ENCODE data around the gene FIGNL1. TPM values are rescaled to one million over a fixed set of nuclear protein-coding genes. Genes with fewer than 3 reads are reported as not detected.

The FIGNL1 gene
- total RNA-seq, 1 experiment from 2014 or later = 28.1 TPM

GRCh38 chr7:50405221-50405620, 44.9 kb downstream of the FIGNL1 start:
- Histone ChIP-seq H3K27me3 (ENCODE audit: insufficient read depth, low read length) (peaks cover 52% of the 10 kb centered on the region), H3K27ac (ENCODE audit: low read depth, low read length) (no peak overlapping the region), H3K4me2 (ENCODE audit: low read length) (no peak overlapping the region), H3K9me2 (ENCODE audit: insufficient read depth) (no peaks in the 10 kb centered on the region), H4K20me1 (ENCODE audit: insufficient read depth) (no peaks in the 10 kb centered on the region), H3K9me3 (ENCODE audit: control insufficient read depth in 1 of 2, insufficient read depth in 1 of 2, low read depth in 1 of 2, low read length in 2 of 2) (no peaks in the 10 kb centered on the region), H3K9ac (ENCODE audit: low read length) (no peak overlapping the region), H3K4me3 (replicated peaks in 1 of 2; ENCODE audit: low read depth in 1 of 2, low read length in 2 of 2) (no peak overlapping the region), H3K36me3 (ENCODE audit: control insufficient read depth in 1 of 2, insufficient read depth in 2 of 2, low read length in 2 of 2) (no peaks in the 10 kb centered on the region), H2AFZ (ENCODE audit: low read depth, low read length, poor library complexity, severe bottlenecking) (no peak overlapping the region), H3K79me2 (ENCODE audit: insufficient read depth, low read length) (no peaks in the 10 kb centered on the region), H3K4me1 (ENCODE audit: control insufficient read depth in 1 of 2, insufficient read depth in 2 of 2, low read length in 2 of 2) (no peaks in the 10 kb centered on the region)
- ATAC-seq = no peak
- RAD21 ChIA-PET (ENCODE audit: low non-redundant PET in 1 of 2, low total read pairs in 2 of 2, uncharacterized antibody in 2 of 2, unreplicated experiment in 2 of 2) = no interaction called here
- CTCF ChIA-PET = no interaction called here
- DNase-seq (ENCODE audit: low read depth, low spot score) = no peak
- no TSS peak for BruUV-seq (replicated peaks)
- POLR2A ChIA-PET = no interaction called here
- TF ChIP-seq ELF1 (IDR thresholded peaks at IDR 0.05; ENCODE audit: borderline replicate concordance, low read depth) = no peak
- TF ChIP-seq REST (IDR thresholded peaks at IDR 0.05; ENCODE audit: low read depth) = no peak
- no peak for TF ChIP-seq CTCF (IDR thresholded peaks at IDR 0.05 in 2 of 3, conservative IDR thresholded peaks at IDR 0.05 in 1 of 3; ENCODE audit: borderline replicate concordance in 1 of 3, insufficient read depth in 1 of 3, low read depth in 2 of 3, low read length in 2 of 3)
- no peak for TF ChIP-seq CEBPB (IDR thresholded peaks at IDR 0.05; ENCODE audit: low read depth)
- no peak for TF ChIP-seq POLR2A (IDR thresholded peaks at IDR 0.05; ENCODE audit: borderline replicate concordance, extremely low read depth, insufficient read depth, insufficient read length)
- no peak for TF ChIP-seq EZH2 (IDR thresholded peaks at IDR 0.05)
- no peak for TF ChIP-seq MAX (IDR thresholded peaks at IDR 0.05)
- TF ChIP-seq SRF (IDR thresholded peaks at IDR 0.05; ENCODE audit: low read depth) = no peak
- no peak for TF ChIP-seq EZH2phosphoT487 (IDR thresholded peaks at IDR 0.05; ENCODE audit: borderline replicate concordance)
- TF ChIP-seq YY1 (IDR thresholded peaks at IDR 0.05; ENCODE audit: extremely low read depth, insufficient replicate concordance, low read depth, low read length) = no peak
- no peak for TF ChIP-seq ZFX (IDR thresholded peaks at IDR 0.05)
- TF ChIP-seq JUND (IDR thresholded peaks at IDR 0.05) = no peak
- no peak for TF ChIP-seq SP1 (IDR thresholded peaks at IDR 0.05; ENCODE audit: low read depth)
- no peak for TF ChIP-seq POLR2AphosphoS5 (IDR thresholded peaks at IDR 0.05; ENCODE audit: low read depth, low read length)
- TF ChIP-seq ZNF274 (IDR thresholded peaks at IDR 0.05; ENCODE audit: low read depth, low read length) = no peak
- no peak for TF ChIP-seq SIN3A (IDR thresholded peaks at IDR 0.05; ENCODE audit: low read depth)
- no peak for TF ChIP-seq FOSL1 (IDR thresholded peaks at IDR 0.05; ENCODE audit: low read depth)
- intact Hi-C loops (cut with micrococcal nuclease) = no loop called here

All from HCT116 (cell line).